H1 (cell line): ENCODE measurements around the gene CDR2L. TPM values are rescaled to one million over a fixed set of nuclear protein-coding genes. Genes with fewer than 3 reads are reported as not detected.

Experiments
- ASH2L ChIP-seq: fragments of 200-600, 300-600 bp; sonication (generic); IDR thresholded peaks from one replicate; pipeline ENCODE4 v1.7.1; 2017; ENCODE audit warnings: low read length
- EGR1 ChIP-seq: IDR thresholded peaks from 2 replicates; pipeline ENCODE4 v1.6.1; 2011; ENCODE audit warnings: low read depth, low read length, borderline replicate concordance
- HDAC2 ChIP-seq, 2 experiments: fragments of 300-600 bp in 1 of 2; sonication (generic) in 1 of 2; IDR thresholded peaks; 2 replicates each; pipeline ENCODE4 v1.6.1; 2011 to 2012; ENCODE audit warnings: low read depth in 2 of 2, low read length in 2 of 2, mild to moderate bottlenecking in 2 of 2, moderate library complexity in 2 of 2, borderline replicate concordance in 1 of 2, inconsistent platforms in 1 of 2
- polyA plus RNA-seq, 7 experiments: library from polyadenylated mRNA; depleted of rRNA in 3 of 7; stranded (reverse) in 5 of 7; unstranded in 2 of 7; fragments of >200 nt in 5 of 7; fragments of 200-250 nt in 2 of 7; gene quantifications; 1 replicate in 5 of 7; 2 replicates in 1 of 7; 4 replicates in 1 of 7; pipeline versions ENCODE4 v1.2.1 to v1.2.3, GENCODE V29; 2011 to 2013; ENCODE audit warnings: missing spikeins in 2 of 7, mixed read lengths in 2 of 7
- total RNA-seq: library from RNA; stranded (reverse); fragmentation: NEBNext Ultra II Directional; extraction: Animal tissue kit (Norgen Biotek cat#: 25700); gene quantifications from 2 replicates; pipeline ENCODE4 v1.2.1, GENCODE V29; 2021

Gene CDR2L
- total and polyA plus RNA-seq, 2 of the 8 experiments (the other 6 are each of a cell fraction or from before 2014, with no cell fraction given), result 20.4 to 38.1 TPM

DNA sequence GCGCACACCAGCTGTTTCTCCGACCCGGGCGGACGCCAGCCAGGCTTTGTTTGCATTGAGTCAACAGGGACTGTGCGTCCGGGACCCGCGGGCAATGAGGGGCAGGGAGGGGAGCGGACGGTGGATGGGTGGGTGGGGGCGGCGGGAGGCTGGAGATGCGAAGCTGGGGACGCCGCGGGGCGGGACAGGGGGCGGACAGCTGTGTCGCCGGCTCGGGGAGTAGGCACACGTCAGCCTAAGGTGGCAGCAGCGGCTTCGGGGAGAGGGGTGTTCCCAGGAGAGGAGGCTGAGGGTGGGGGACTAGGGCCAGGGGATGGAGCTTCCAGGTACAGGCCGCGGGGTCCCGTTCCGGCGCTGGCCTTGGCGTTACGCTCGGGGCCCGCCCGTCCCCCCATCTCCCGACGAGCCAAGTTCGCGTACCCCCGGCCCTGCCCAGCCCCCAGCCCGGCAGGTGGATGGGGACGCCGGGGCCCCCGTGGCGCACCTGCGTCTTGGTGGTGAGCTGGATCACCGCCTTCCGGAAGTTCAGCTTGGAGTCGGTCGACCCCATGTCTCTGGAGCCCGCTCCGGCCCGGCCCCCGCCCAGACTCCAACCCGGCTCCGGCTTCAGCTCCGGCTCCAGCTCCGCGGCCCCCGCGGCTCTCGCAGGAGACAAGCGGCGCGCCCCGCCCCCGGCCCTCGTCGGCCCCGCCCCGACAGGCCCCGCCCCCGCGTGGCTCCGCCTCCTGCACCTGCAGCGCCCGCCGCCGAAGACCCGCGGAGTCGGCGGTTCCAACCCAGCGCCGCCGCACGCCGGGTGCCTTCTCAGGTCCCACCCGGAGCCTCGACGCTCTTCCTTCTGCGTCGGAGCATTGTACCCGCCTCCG is 15.1 kb upstream of the CDR2L start, which contains the start of gene HID1 (continued):
- peak; percentile 28; the same call in 1 of the 2 replicates for TF ChIP-seq EGR1
- no peak for TF ChIP-seq HDAC2 (IDR thresholded peaks at IDR 0.05; ENCODE audit: borderline replicate concordance in 1 of 2, low read depth in 2 of 2, low read length in 2 of 2)
- TF ChIP-seq ASH2L, result peak; percentile 32
- TF ChIP-seq, all 59 proteins: peak for 7
